NCI-H128 (cell line): ENCODE measurements around the gene CRISP1.
"Not testable (repeated sequence)": the region's sequence is repeated elsewhere in the genome, so short reads cannot be mapped to it uniquely, and the experiment has no call there.

Experiments
- DNase-seq: peaks from one replicate; lab custom pipeline; 2025; ENCODE audit not compliant: unreplicated experiment; lab: John Stamatoyannopoulos, UW

Gene CRISP1

DNA sequence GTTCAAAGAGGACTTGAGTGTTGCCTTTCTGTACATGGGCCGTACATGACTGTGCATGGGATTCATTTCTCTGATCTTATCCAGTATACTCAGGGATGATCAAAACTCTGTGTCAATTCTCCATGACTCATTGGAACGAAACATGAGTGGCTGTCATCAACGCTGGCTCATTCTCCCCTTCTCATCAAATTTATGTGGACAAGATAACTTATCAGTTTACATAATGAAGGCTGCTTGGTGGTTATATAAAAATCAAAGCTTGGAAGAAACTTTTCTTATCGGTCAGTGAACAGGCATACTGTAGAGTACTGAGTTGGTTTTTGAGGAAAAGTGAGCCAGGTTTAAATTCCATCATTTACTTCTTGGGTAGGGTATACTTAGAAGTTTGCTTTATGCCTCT lies 24.9 kb downstream of the CRISP1 start:
- no peak for DNase-seq

DNA sequence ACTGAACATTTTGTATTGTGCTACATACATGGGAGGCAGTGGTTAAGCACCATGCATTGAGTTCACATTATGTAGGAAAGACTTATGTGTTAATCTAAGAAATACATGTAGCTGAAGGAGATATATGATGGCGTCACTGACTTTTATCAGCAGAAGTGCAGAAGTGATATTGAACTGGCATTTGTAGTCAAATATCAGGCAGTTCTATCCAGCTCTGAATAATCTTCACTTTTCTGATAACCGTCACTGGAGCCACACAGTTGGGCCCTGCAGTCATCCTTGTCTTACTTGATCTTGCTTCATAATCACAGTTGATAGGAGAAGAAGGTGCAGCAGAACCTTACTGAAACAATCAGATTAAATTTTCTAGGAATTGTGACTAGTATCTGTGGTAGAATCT lies 26.4 kb downstream of the CRISP1 start:
- DNase-seq: no peak

DNA sequence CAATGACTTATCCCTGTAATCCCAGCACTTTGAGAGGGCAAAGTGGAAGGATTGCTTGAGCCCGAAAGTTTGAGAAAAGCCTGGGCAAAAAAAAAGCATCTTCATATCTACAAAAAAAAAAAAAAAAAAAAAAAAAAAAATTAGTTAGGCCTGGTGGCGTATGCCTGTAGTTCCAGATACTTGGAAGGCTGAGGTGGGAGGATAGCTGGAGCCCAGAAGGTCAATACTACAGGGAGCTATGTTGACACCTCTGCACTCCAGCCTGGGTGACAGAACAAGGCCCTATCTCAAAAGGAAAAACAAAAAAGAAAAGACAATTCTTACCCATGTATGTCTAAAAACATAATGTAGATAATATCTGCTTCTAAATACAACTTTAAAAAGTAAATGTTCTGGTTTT lies 27.2 kb downstream of the CRISP1 start:
- DNase-seq: no peak

DNA sequence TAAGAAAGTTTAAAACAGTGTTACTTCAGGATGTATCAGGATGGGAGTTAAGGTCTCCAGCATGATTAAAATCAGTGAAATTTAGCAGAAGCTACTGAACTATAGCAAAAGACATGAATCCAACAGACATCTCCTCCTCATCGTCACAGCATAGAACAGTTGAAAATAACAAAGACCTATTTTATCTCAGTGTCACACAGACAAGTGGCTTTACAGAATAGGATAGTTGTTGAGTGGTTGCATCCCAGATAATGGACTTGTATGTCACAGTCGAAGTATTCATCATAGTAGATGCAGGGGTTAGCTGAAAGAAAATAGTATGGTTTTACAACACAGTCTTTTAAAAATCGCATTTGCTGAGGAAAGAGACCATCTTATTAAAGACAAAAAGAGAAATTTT lies 31.2 kb downstream of the CRISP1 start:
- no peak for DNase-seq

DNA sequence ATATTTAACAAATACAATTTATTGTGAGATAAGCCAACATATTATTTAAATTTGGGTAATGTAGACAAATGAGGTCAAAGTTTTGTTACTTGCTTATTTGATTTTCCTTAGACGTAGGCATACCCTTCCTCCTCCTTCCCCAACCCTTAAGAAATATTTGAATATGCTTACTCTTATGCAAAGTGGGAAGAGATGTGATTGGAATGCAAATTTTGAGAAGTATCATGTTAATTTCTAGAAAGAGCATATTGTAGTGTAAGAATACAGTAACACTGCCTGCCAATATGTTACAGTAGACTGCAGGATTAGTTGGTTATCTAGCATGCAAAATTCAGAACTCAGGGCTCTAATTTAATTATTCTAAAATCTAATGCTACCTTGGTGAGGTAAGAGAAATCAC lies 32.9 kb downstream of the CRISP1 start:
- DNase-seq: no peak

DNA sequence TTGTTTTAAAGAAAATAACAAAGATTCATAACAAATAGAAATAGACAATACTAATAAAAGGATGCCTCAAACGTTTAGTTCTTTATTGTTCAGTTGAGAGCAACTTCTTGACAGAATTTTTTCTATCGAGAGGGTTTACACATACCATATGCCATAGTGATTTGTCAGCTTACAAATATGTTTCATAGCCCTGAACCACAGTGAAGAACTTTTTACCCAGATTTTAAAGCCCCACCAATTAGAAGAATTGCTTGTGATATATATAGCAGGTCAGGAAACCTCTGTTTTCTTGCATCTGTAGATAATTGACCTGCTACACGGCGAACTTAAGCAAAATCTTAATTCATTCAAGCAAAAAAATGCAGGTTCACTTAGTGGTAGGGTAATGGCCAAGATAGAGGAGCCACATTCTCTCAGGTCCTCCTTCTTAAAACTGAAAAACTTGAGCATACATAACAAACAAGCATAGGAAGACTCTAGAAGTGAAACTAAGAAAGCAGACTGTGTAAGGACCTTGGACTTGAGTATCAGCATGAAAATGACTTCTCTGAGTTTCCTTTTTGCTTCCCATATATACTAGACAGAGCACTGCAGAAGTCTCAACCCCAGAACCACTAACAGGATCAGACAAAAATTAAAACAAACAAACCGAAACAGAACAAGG lies 39.5 kb downstream of the CRISP1 start:
- DNase-seq: no peak

DNA sequence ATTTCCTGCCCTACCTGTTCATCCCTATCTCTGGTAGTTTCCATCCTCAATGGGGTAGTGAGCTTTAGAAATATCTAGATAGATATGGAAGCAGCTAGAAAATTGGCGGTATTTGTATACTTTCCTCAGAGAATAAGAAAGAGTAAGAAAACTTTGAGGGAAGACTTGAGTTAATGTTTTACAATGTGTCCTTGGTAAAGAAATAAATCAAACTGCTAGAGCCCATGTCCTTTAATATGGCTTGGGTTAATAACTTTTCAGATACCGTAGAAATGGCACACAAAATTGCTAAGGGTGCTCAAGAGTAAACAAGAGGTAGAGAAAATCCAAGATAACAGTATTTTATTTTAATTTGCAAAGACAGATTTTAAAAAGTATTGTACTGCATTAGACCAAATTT lies 51.2 kb downstream of the CRISP1 start:
- no peak for DNase-seq

DNA sequence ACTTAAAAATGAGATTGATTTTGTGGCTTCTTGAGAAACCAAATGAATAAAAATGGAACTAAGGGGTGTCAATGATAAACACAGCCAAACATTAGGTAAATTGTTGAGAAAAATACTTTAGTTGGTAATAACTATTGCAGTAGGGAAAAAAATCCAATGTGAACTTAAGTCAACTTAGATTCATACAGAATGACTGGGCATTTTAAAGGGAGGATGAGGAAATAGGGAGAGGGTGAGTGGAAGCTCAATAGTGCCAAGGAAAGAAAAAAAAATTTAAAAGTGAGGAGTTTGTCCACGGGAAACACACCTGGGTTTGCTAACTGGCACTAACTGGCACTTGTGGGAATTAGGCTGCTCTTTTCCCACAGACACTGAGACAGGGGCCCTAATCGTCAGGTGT lies 53.1 kb downstream of the CRISP1 start:
- no peak for DNase-seq

DNA sequence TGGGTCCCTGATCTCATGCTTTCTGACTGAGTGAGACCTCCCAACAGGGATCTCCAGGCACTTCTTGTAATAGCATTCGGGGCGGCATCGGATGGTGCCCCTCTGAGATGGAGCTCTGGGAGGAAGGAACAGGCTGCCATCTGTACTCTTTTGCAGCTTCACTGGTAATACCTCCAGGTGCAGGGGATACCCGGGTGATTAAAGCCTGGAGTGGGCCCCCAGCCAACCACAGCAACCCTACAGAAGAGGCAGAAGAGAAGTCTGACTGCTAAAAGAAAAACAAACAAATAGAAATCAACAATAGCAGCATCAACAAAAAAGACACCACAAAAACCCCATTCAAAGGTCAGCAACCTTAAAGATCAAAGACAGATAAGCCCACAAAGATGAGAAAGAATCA lies 60.2 kb downstream of the CRISP1 start:
- DNase-seq: no peak

DNA sequence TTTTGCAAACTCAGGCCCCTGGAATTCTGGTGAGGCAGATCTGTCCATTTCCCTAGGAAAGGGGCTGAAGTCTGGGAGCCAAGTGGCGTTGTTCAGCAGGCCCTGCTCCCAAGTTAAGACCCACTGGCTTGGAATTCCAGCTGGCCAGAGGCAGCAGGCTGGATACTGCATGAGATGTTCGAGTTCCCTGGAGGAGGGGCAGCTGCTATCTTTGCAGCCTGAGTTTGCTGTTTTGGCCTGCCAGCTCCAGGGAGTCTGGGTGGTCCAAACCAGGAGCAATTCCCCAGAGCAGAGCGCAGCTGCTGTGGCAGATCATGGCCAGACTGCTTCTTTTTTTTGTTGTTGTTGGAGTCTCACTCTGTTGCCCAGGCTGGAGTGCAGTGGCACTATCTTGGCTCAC lies 61.1 kb downstream of the CRISP1 start:
- DNase-seq: no peak

DNA sequence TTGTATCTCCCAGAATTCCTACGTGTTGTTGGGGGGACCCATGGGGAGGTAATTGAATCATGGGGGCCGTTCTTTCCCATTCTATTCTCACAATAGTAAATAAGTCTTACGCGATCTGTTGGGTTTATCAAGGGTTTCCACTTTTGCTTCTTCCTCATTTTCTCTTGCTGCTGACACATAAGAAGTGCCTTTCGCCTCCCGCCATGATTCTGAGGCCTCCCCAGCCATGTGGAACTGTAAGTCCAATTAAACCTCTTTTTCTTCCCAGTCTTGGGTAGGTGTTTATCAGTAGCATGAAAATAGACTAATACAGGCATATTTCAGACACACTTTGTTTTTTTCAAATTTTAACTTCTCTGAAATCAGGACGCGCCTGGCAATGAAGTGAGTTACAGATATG lies 64.8 kb downstream of the CRISP1 start:
- no peak for DNase-seq

DNA sequence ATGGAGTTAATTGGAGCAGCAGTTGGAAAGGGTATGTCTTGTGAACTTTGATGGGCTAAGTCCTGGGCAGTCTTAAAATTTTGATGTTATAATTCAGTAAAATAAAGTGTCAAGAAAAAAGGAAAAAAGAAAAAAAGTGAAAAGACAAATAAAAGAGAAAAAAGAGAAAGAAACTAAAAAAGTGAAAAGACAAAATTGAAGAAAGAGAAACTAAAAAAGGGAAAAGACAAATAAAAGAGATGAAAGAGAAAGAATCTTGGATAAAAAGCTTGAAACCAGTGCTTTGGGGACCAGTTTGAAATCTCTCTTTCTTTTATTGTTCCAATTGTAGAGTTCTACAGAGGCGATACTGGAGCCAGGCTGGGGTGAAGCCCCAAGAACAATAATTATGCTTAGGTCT lies 67.2 kb downstream of the CRISP1 start:
- no peak for DNase-seq

DNA sequence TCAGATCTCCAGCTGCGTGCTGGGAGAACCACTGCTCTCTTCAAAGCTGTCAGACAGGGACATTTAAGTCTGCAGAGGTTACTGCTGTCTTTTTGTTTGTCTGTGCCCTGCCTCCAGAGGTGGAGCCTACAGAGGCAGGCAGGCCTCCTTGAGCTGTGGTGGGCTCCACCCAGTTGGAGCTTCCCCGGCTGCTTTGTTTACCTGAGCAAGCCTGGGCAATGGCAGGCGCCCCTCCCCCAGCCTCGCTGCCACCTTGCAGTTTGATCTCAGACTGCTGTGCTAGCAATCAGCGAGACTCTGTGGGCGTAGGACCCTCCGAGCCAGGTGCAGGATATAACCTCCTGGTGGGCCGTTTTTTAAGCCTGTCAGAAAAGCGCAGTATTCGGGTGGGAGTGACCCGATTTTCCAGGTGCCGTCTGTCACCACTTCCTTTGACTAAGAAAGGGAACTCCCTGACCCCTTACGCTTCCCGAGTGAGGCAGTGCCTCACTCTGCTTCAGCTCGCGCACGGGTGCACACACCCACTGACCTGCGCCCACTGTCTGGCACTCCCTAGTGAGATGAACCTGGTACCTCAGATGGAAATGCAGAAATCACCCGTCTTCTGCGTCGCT lies 69.4 kb downstream of the CRISP1 start:
- DNase-seq: not testable (repeated sequence)

DNA sequence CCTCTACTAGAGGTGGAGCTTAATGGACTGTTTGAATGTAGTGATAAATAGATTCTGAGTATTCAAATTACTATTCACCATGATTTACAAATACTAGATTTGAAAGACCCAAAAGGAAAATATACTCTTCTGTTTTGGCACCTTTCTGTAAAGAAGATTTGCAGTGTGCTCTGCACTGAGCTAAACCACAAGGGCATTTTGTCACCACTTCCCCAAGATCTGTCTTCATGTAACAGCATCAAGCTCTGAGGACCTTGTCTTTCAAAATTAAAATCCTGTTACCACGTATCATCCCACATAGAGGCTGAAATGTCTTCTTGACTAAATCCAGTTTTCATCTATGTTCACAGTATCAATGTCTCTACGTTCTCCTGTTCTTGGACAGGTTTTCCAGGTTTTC lies 76.0 kb downstream of the CRISP1 start:
- no peak for DNase-seq

DNA sequence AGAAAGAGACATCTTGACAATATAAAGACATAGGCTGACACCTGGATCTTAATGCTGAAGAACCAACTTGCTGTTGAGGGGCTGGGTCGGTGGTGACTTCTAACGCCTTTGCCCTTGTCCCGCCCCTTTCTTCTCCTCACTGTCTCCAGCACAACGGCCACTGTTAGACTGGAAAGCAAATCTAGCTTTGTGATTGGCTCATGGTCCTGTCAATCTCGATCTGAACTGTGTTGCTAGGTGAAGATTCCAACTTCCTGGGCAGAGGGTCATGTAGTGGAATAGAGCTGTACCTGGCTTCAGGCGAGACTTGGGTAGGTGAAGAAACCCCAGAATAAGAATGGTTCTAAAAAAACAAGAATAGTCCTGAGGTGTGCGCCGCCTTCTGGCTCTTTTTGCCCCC lies 79.2 kb downstream of the CRISP1 start, which contains the start of gene PGK2:
PGK2 (minus strand) TSS at position 110 of the 400 bp plus-strand sequence; CDS start at position 12, 98 bp downstream.
- DNase-seq: no peak

DNA sequence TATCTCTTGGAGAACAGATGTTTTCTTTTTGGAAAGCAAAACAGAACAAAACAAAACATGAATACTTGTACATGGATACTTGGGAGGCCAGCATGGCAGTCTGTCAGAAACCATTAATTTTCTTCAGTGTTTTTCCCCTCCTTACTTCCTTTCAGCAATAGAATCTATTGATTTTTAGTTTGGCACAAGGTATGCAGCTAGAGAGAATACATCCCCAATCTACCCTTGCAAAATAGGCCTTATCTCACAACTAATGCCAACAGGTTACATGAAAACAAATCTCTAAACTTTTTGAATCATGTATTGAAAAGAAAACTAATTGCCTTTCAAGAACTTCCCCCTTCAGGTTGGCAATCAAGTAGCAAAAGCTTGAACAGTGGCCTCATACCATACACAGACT lies 82.1 kb downstream of the CRISP1 start:
- no peak for DNase-seq
